Endothelial cell (in vitro differentiated cells): Measurements from ENCODE around the gene SMYD2. TPM values are rescaled to one million over a fixed set of nuclear protein-coding genes. Genes with fewer than 3 reads are reported as not detected.
A peak's percentile ranks its signal among the peaks of the same experiment; 100 is the strongest.

Experiments used
- DNase-seq: peaks from one replicate; pipeline ENCODE4 v3.0.0; 2021; ENCODE audit warnings: low spot score
- H3K27ac Mint-ChIP-seq: one replicate; pipeline ENCODE4 v1.8.0; 2021; ENCODE audit warnings: mixed read lengths, inconsistent platforms; ENCODE audit not compliant: unreplicated experiment
- H3K27me3 Mint-ChIP-seq: one replicate; pipeline ENCODE4 v1.8.0; 2021; ENCODE audit warnings: mild to moderate bottlenecking, moderate library complexity, mixed read lengths, inconsistent platforms; ENCODE audit not compliant: unreplicated experiment
- H3K36me3 Mint-ChIP-seq: one replicate; pipeline ENCODE4 v1.8.0; 2021; ENCODE audit warnings: mild to moderate bottlenecking, low read depth, mixed read lengths, inconsistent platforms; ENCODE audit not compliant: unreplicated experiment
- H3K4me1 Mint-ChIP-seq: one replicate; pipeline ENCODE4 v1.8.0; 2021; ENCODE audit warnings: mild to moderate bottlenecking, mixed read lengths, inconsistent platforms; ENCODE audit not compliant: unreplicated experiment
- H3K4me3 Mint-ChIP-seq: one replicate; pipeline ENCODE4 v1.8.0; 2021; ENCODE audit warnings: mild to moderate bottlenecking, mixed read lengths, inconsistent platforms; ENCODE audit not compliant: unreplicated experiment
- H3K9me3 Mint-ChIP-seq: one replicate; pipeline ENCODE4 v1.8.0; 2021; ENCODE audit warnings: mixed read lengths, inconsistent platforms; ENCODE audit not compliant: unreplicated experiment
- total RNA-seq: library from RNA; stranded (reverse); fragmentation: NEBNext Ultra II Directional; extraction: Animal tissue kit (Norgen Biotek cat#: 25700); gene quantifications from one replicate; pipeline ENCODE4 v1.2.1, GENCODE V29; 2021; ENCODE audit not compliant: unreplicated experiment
- TF ChIP-seq, protein P1 (sequence below): fragments of 200-600 bp; sonication (generic); IDR thresholded peaks from one replicate; pipeline ENCODE4 v1.5.0; 2021; ENCODE audit warnings: antibody characterized with exemption; ENCODE audit not compliant: unreplicated experiment

Gene SMYD2
- total RNA-seq, 1 donor from 2014 or later: 44.1 TPM

DNA sequence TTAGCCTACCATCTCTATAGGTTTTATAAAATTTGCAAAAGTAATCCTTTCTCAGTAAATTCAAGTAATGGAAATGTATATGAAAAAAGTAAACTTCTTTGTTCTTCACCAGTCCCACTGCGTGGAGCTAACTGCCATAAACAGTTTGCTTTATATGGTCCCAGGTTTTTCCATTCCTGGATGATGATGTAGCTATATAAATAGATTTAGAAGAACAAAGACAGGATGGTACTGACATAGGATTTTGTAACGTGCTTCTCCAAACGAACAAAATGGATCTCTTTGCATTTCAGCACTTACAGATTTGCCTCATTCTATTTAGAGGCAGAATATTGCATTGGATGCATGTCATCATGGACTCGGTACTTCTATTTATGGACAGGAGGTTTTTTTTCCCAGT is 57.3 kb downstream of the SMYD2 start:
- no peak overlapping the region for H3K27ac Mint-ChIP-seq
- DNase-seq: no peak
- H3K27me3 Mint-ChIP-seq: no peaks in the 10 kb centered on the region
- H3K4me3 Mint-ChIP-seq: no peak overlapping the region
- H3K36me3 Mint-ChIP-seq: peaks cover 7% of the 10 kb centered on the region
- peaks cover 11% of the 10 kb centered on the region for H3K4me1 Mint-ChIP-seq
- H3K9me3 Mint-ChIP-seq: no peaks in the 10 kb centered on the region
- TF ChIP-seq, protein P1, sequence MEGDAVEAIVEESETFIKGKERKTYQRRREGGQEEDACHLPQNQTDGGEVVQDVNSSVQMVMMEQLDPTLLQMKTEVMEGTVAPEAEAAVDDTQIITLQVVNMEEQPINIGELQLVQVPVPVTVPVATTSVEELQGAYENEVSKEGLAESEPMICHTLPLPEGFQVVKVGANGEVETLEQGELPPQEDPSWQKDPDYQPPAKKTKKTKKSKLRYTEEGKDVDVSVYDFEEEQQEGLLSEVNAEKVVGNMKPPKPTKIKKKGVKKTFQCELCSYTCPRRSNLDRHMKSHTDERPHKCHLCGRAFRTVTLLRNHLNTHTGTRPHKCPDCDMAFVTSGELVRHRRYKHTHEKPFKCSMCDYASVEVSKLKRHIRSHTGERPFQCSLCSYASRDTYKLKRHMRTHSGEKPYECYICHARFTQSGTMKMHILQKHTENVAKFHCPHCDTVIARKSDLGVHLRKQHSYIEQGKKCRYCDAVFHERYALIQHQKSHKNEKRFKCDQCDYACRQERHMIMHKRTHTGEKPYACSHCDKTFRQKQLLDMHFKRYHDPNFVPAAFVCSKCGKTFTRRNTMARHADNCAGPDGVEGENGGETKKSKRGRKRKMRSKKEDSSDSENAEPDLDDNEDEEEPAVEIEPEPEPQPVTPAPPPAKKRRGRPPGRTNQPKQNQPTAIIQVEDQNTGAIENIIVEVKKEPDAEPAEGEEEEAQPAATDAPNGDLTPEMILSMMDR: no peak

DNA sequence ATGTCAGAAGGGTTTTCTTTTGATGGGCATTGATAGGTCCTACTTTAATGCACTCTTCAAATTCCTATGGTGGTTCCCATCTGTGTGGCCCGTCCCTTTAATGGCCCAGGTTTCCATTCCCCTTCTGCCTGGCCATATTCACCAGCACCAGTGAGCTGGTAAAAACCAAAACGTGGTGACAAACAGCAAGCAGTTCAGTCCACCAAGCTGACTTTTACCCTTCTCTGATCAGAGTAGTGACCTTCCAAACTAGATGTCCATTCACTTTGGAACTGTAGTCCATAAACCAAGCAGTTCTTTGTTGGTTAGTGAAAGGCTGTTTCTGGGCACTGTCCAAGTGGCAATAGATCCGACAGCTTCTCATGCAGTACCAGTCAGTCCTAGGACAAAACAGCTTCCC is 60.5 kb downstream of the SMYD2 start:
- DNase-seq: no peak
- peaks cover 12% of the 10 kb centered on the region for H3K36me3 Mint-ChIP-seq
- H3K4me3 Mint-ChIP-seq: peak overlapping the region; percentile 67
- H3K27ac Mint-ChIP-seq: no peak overlapping the region
- H3K9me3 Mint-ChIP-seq: peaks cover 4% of the 10 kb centered on the region
- TF ChIP-seq, protein P1: no peak
- peaks cover 2% of the 10 kb centered on the region for H3K4me1 Mint-ChIP-seq
- peaks cover 2% of the 10 kb centered on the region for H3K27me3 Mint-ChIP-seq

DNA sequence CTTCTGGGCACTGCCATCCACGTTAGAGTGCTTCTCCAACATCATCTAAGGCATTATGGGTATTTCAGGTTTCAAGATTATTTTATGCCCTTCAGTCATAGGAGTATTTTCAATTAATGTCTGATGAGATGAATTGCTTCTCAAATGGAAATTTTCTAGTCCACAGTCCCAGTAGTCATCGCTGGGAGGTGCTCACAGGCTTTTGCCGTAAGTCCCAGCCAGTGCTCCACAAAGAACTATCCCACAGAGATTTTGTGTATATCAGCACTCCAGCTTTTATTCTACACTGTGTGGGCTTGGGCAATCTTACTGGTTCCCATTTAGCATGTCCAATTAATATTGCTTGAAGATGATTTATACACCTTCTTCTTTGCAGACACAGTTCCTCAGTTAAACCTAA is 61.0 kb downstream of the SMYD2 start:
- Mint-ChIP-seq H3K36me3 (peaks cover 12% of the 10 kb centered on the region), H3K9me3 (peaks cover 4% of the 10 kb centered on the region), H3K4me3 (no peak overlapping the region), H3K27ac (no peak overlapping the region), H3K4me1 (peaks cover 2% of the 10 kb centered on the region), H3K27me3 (peaks cover 2% of the 10 kb centered on the region)
- TF ChIP-seq, protein P1: no peak
- DNase-seq: no peak

DNA sequence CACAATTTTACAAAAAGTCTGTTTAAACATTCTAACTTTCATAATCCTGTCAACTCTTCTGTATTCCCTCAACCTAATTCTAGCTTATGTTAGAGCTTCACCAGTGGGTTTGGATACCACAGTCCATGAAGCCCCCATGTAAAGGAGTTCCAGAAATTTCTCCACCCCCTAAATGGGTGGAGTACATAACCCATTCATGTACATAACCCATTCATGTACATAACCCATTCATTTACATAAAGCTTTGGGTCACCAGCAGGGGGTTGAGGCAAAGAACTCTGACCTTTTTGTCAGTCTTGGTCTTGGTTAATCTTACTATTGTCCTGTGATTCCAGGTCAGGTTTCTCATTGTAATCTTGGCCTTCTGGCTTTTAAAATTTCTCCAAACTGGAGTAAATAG is 61.6 kb downstream of the SMYD2 start:
- no peak overlapping the region for H3K4me3 Mint-ChIP-seq
- TF ChIP-seq, protein P1: no peak
- peaks cover 2% of the 10 kb centered on the region for H3K4me1 Mint-ChIP-seq
- peaks cover 2% of the 10 kb centered on the region for H3K27me3 Mint-ChIP-seq
- no peak for DNase-seq
- H3K9me3 Mint-ChIP-seq: peaks cover 4% of the 10 kb centered on the region
- peaks cover 16% of the 10 kb centered on the region for H3K36me3 Mint-ChIP-seq
- no peak overlapping the region for H3K27ac Mint-ChIP-seq

DNA sequence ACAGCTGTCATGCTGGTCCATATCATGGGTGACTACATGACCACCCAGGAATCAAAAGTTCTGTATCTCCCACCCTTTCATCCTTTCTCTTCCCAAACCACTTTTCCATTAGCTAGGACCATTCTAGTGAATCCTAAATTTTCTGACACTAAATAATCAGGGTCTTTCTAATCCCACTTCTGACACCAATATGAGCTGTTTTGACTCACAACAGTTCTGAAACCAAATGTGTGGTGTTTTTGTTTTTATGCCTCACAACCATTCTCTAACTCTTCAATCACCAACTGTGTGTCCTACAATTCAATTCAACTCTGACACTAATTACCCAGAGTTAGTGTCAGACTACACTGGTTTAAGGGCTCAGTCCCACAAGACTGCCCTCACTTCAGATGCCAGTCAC is 63.9 kb downstream of the SMYD2 start:
- Mint-ChIP-seq H3K36me3 (peaks cover 16% of the 10 kb centered on the region), H3K27ac (no peak overlapping the region), H3K4me3 (peak overlapping the region; percentile 50), H3K9me3 (peaks cover 4% of the 10 kb centered on the region), H3K4me1 (no peaks in the 10 kb centered on the region), H3K27me3 (peaks cover 2% of the 10 kb centered on the region)
- DNase-seq: no peak
- TF ChIP-seq, protein P1: no peak
